NCI-H526 treated with DMSO at 0.1 percent for 48 hours (cell line): Measurements from ENCODE around the gene SH3PXD2A.

ENCODE experiments used
- DNase-seq: peaks from one replicate; lab custom pipeline; 2025; lab: John Stamatoyannopoulos, UW

The SH3PXD2A gene

GRCh38 chr10:103685880-103686669 lies 169.3 kb downstream of the SH3PXD2A start:
- peak; percentile 11 for DNase-seq

DNA sequence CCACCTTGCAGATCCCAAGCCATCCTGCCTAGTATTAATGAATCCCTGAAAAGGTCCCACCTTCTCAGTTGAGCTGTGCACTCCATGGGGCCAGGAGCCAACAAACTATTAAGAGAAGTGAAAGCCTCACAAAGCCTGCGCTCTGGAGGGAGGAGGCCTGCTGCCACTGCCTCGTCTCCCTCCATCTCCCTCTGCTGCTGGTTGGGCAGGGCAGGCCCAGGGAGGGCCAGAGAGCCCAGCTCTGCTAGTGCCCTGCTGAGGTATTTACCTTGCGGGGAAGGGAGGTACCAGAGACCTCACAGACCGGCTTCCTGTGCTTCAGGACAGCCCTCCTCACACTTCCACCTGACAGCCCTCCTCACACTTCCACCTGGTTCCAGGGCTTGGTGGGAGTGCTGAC lies 171.5 kb downstream of the SH3PXD2A start:
- DNase-seq: no peak

DNA sequence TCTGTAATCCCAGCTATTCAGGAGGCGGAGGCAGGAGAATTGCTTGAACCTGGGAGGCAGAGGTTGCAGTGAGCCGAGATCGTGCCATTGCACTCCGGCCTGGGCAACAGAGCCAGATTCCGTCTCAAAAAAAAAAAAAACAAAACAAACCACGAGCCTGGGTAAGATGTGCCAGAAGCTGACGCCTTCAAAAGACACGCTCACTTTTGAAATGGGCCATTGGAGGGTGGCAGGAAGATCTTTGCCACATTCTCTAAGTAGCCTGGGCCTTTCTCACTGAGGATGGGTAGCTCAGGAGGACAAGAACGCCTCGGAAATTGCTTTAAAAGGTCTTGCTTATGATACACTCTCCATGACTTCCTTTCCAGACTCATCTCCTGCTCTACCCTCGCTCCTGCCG lies 172.7 kb downstream of the SH3PXD2A start:
- DNase-seq: no peak

- no peak for DNase-seq
Observed at GRCh38 chr10:103681617-103682399, 173.6 kb downstream of the SH3PXD2A start.

GRCh38 chr10:103680869-103681236 lies 174.5 kb downstream of the SH3PXD2A start:
- no peak for DNase-seq

- DNase-seq: no peak
Observed at GRCh38 chr10:103679096-103679790, 176.1 kb downstream of the SH3PXD2A start.

- no peak for DNase-seq
Observed at GRCh38 chr10:103678178-103678526, 177.2 kb downstream of the SH3PXD2A start.

DNA sequence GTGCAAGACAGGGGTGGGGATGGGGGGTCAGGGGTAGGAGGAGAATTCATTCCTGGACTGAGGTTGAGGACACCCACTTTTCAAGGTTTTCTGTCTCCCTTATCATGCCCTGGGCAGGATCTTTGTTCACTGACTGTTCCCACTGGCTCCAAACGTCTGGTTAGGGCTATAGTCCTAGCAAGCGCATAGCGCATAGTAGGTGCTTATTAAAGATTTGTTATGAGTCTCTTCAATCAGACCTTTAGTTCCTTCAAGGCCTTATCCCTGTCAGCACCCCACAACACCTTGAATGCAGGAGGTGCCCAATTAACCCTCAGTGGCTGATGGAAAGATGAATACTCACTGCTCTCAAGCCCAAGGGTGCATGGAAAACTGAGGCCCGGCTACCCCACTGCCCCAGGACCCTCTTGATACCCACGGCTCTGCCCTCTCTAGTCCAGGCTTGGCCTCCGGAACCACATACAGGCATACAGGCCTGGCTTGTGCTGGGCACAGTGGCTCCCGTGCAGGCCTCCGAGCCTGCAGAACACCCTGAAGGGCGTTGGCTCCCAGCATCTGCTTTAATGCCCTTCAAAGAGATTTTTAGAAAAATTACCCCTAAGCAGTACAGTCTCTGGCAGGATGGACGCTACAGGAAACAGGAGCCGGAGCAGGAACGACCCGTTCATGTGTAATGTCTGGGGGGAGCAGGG lies 177.7 kb downstream of the SH3PXD2A start:
- no peak for DNase-seq

- DNase-seq: no peak
Observed at GRCh38 chr10:103676851-103677417, 178.4 kb downstream of the SH3PXD2A start.

DNA sequence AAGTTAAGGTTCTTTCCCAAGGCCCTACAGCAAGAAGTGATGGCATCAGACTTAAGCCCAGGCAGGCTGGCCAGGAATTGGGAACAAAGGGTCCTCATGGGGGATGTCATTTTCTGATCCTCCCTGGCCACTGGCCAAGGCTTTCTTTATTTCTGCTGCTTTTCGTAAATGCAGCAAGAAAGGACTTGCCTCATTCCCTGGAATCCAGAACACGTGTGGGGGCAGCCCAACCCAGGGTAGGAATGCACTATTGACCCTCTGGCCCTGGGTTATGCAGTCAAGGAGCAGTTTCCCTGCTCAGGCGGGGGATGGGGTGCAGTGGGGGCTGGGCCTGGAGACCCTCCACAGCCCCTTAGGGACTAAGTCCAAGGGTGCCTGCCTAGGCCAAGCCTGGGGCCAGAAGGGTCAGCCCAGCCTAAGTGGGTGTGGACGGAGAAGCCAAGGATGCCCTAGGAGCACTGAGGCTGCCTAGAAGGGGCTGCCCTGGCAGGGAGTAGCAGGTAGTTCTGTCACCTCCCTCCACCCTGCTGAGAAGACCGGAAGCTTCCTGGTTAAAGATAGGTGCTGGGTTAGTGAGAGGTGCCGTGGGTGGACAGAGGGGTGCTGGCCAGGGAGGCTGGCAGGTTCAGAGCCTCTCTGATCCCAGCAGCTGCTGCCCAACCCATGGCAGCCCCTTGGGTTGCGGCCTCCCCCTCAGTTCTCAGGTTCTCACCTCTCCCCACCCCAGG lies 179.2 kb downstream of the SH3PXD2A start:
- DNase-seq: no peak

DNA sequence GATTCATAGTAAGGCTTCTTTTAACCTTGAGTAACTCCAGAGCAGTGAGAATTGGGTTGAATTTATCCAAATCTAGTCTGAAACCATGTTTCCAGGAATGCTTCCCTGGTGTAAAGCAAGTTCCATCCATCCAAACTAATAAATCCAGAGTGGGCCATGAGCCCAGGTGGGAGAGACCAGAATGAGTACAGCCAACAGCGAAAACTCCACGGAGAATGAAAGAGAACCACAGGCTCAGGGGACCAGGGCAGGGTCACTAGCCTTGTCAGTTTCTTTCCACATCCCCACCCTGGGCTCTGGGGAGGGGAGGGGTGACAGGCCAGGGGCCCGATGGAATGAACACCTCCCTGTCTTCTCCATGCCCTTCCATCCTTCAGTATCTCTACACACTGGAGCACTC lies 181.8 kb downstream of the SH3PXD2A start:
- DNase-seq: no peak

DNA sequence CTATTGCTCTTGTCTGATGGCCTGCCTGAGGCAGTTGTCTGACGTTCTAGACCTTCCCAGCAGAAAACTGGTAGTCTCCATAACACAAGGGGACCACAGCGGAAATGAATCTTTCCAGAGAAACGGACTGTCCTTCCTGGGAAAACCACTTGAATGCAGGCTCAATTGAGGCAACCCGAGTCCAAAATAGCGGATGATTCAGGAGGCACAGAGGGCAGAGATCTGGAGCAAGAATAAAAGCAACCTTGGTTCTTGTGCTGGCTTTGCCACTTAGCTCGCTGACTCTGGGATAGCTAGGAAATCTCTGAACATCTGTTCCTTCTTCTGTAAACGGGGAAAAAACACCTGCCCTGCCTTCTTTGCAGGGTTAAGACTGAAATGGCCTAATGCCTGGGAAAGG lies 183.0 kb downstream of the SH3PXD2A start:
- DNase-seq: no peak

DNA sequence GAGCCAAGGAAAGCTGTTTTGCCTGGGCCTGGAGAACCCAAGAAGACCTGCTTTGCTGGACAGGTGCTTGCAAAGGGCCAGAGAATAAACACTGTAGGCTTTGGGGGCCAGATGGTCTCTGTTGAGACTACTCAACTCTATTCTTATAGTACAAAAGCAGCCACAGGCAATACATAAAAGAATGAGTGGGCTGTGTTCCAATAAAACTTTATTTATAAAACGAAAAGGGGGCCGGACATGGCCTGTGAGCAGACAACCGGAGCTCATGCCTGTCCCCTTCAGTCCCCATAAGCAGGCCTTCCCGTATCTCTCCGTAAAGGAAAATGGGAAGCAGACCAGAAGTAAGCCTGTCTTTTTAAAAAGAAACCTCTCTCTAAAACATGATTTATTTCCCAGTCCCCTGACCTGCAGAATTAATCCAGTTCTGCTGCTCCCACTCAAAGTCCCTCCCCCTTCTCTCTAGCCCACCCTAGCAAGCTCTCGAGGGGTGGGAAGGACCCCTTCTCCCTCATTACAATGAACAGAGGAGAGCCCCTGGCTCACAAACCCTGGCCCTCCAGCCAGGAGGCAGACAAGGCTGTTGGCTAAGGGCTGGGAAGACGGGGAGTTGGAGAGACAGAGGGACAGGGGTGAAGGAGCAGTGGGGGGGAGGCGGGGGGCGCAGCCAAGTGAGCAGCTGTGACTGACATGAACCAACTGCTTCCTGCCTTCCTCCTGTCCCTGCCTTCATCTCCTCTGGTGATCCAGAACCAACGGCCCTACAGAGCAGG lies 184.1 kb downstream of the SH3PXD2A start:
- DNase-seq: no peak

GRCh38 chr10:103669944-103670343 lies 185.4 kb downstream of the SH3PXD2A start:
- no peak for DNase-seq

GRCh38 chr10:103669243-103669929 lies 186.0 kb downstream of the SH3PXD2A start:
- no peak for DNase-seq

GRCh38 chr10:103668351-103669242 lies 186.8 kb downstream of the SH3PXD2A start:
- DNase-seq: no peak

GRCh38 chr10:103667356-103667755 lies 188.0 kb downstream of the SH3PXD2A start:
- DNase-seq: no peak

- no peak for DNase-seq
Observed at GRCh38 chr10:103666762-103667150, 188.6 kb downstream of the SH3PXD2A start.
